Subcutaneous adipose tissue (tissue), 4 donors: ENCODE data around the gene KIF26B. TPM values are rescaled to one million over a fixed set of nuclear protein-coding genes. Genes with fewer than 3 reads are reported as not detected.

Source experiments
- CTCF ChIP-seq: fragments of 450-650 bp; IDR thresholded peaks from one replicate; pipeline ENCODE4 v1.5.1; 2016; ENCODE audit warnings: low read depth, mild to moderate bottlenecking, control low read depth, antibody characterized with exemption, moderate library complexity
- total RNA-seq, 4 donors: library from RNA; depleted of rRNA; stranded (reverse); fragments of >200 nt; gene quantifications; one replicate each; pipeline ENCODE4 v1.1.0, GENCODE V29; 2016

KIF26B gene
- total RNA-seq, 4 donors from 2014 or later: under 0.01 to 0.16 (median under 0.01) TPM

- no peak for TF ChIP-seq CTCF
Observed at GRCh38 chr1:245609354-245610150, 454.8 kb downstream of the KIF26B start.

GRCh38 chr1:245611251-245611650 is 456.5 kb downstream of the KIF26B start:
- TF ChIP-seq CTCF: no peak

GRCh38 chr1:245614476-245614875 is 459.7 kb downstream of the KIF26B start:
- TF ChIP-seq CTCF: no peak

- TF ChIP-seq CTCF: no peak
Observed at GRCh38 chr1:245615001-245615400, 460.2 kb downstream of the KIF26B start.

- TF ChIP-seq CTCF: no peak
Observed at GRCh38 chr1:245621589-245621988, 466.8 kb downstream of the KIF26B start.

GRCh38 chr1:245622332-245623014 is 467.7 kb downstream of the KIF26B start:
- no peak for TF ChIP-seq CTCF

GRCh38 chr1:245641384-245641783 is 486.6 kb downstream of the KIF26B start:
- no peak for TF ChIP-seq CTCF
